ENCODE measurements around the gene PEX1. TPM values are rescaled to one million over a fixed set of nuclear protein-coding genes. Genes with fewer than 3 reads are reported as not detected.

The PEX1 gene
- total and polyA plus RNA-seq, 2 of the 4 experiments (the other 2 are of a cell fraction) = 8.1 to 12.7 TPM

DNA sequence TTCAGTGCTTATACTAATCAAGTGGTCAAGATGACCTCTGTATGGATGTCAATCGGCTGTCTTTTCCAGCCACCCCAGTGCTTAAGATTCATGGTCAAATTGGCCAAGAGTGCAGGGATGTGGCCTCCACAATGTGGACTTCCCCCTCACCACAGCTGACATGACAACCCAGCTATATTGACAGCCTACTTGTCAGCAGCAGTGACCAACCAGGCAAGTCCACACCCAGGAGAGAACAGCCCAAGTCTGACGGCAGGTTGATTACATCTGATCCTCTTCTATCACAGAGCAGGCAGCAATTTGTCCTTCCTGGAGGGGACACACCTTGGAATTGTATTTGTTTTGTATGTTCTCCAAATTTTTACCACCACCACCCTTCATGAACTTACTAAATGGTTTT is 42.3 kb downstream of the PEX1 start:
- Histone ChIP-seq H3K9me1 (ENCODE audit: insufficient read depth, low read length) (peaks cover 4% of the 10 kb centered on the region; the same call in 1 of the 2 replicates), H2AK9ac (replicated peaks; ENCODE audit: low read depth, low read length, poor library complexity) (no peak overlapping the region), H3K4me2 (ENCODE audit: low read depth, low read length) (no peak overlapping the region), H2BK15ac (ENCODE audit: low read depth, low read length) (no peak overlapping the region), H2AFZ (replicated peaks; ENCODE audit: low read length, poor library complexity) (no peak overlapping the region), H3K4me1 (ENCODE audit: control insufficient read depth, insufficient read depth, low read length) (no peaks in the 10 kb centered on the region), H3K9me3 (ENCODE audit: control insufficient read depth, insufficient read depth, low read length) (no peaks in the 10 kb centered on the region), H4K8ac (ENCODE audit: low read depth in 2 of 2, low read length in 2 of 2) (no peak overlapping the region), H2BK120ac (ENCODE audit: low read depth, low read length) (no peak overlapping the region), H2BK20ac (ENCODE audit: low read depth, low read length) (no peak overlapping the region), H4K5ac (ENCODE audit: low read depth, low read length) (no peak overlapping the region), H3K9ac (ENCODE audit: low read depth, low read length) (no peak overlapping the region), H3K23ac (ENCODE audit: low read depth, low read length) (no peak overlapping the region), H3K14ac (replicated peaks; ENCODE audit: low read depth, low read length) (no peak overlapping the region), H4K91ac (ENCODE audit: insufficient read depth, low read depth, low read length) (no peak overlapping the region), H3K4ac (ENCODE audit: low read depth, low read length) (no peak overlapping the region), H3K27ac (ENCODE audit: insufficient read depth, low read length) (no peak overlapping the region), H3K4me3 (ENCODE audit: insufficient read depth, low read depth, low read length) (no peak overlapping the region), H4K20me1 (ENCODE audit: insufficient read depth, low read length) (no peaks in the 10 kb centered on the region), H3K36me3 (ENCODE audit: control insufficient read depth, insufficient read depth, low read length) (peaks cover 12% of the 10 kb centered on the region), H3K27me3 (ENCODE audit: control insufficient read depth, insufficient read depth, low read length) (no peaks in the 10 kb centered on the region), H2AK5ac (ENCODE audit: low read depth, low read length) (no peak overlapping the region), H2BK5ac (ENCODE audit: low read depth, low read length, poor library complexity, severe bottlenecking) (no peak overlapping the region), H3K56ac (ENCODE audit: extremely low read depth, insufficient read depth, low read length) (no peak overlapping the region), H3K79me1 (ENCODE audit: low read depth in 1 of 2, low read length in 2 of 2) (no peaks in the 10 kb centered on the region), H3K18ac (ENCODE audit: low read depth, low read length) (no peak overlapping the region)
- WGBS, 2 experiments (ENCODE audit: extremely low coverage in 2 of 2, insufficient read length in 1 of 2) = 100% methylated on average over 1 of the region's 2 CpGs; no CpG with 5 or more reads in 1 of the 2 experiments
- TF ChIP-seq RAD21 (IDR thresholded peaks at IDR 0.05; ENCODE audit: low read length) = no peak
- no peak for TF ChIP-seq RCOR1 (IDR thresholded peaks at IDR 0.05; ENCODE audit: insufficient replicate concordance, low read length)
- TF ChIP-seq SMC3 (IDR thresholded peaks at IDR 0.05; ENCODE audit: low read depth, low read length) = no peak
- no peak for TF ChIP-seq RFX5 (IDR thresholded peaks at IDR 0.05; ENCODE audit: low read depth, low read length)
- no peak for TF ChIP-seq FOS (IDR thresholded peaks at IDR 0.05; ENCODE audit: low read depth, low read length)
- TF ChIP-seq NFE2L2 (IDR thresholded peaks at IDR 0.05; ENCODE audit: low read depth, low read length) = no peak
- TF ChIP-seq, protein P1, sequence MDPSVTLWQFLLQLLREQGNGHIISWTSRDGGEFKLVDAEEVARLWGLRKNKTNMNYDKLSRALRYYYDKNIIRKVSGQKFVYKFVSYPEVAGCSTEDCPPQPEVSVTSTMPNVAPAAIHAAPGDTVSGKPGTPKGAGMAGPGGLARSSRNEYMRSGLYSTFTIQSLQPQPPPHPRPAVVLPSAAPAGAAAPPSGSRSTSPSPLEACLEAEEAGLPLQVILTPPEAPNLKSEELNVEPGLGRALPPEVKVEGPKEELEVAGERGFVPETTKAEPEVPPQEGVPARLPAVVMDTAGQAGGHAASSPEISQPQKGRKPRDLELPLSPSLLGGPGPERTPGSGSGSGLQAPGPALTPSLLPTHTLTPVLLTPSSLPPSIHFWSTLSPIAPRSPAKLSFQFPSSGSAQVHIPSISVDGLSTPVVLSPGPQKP (IDR thresholded peaks at IDR 0.05; ENCODE audit: borderline replicate concordance, low read depth, low read length) = no peak
- no peak for TF ChIP-seq MAZ (IDR thresholded peaks at IDR 0.05; ENCODE audit: borderline replicate concordance, low read depth, low read length)
- TF ChIP-seq, protein P2, sequence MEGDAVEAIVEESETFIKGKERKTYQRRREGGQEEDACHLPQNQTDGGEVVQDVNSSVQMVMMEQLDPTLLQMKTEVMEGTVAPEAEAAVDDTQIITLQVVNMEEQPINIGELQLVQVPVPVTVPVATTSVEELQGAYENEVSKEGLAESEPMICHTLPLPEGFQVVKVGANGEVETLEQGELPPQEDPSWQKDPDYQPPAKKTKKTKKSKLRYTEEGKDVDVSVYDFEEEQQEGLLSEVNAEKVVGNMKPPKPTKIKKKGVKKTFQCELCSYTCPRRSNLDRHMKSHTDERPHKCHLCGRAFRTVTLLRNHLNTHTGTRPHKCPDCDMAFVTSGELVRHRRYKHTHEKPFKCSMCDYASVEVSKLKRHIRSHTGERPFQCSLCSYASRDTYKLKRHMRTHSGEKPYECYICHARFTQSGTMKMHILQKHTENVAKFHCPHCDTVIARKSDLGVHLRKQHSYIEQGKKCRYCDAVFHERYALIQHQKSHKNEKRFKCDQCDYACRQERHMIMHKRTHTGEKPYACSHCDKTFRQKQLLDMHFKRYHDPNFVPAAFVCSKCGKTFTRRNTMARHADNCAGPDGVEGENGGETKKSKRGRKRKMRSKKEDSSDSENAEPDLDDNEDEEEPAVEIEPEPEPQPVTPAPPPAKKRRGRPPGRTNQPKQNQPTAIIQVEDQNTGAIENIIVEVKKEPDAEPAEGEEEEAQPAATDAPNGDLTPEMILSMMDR (conservative IDR thresholded peaks at IDR 0.05; ENCODE audit: low read depth, low read length) = no peak
- no peak for TF ChIP-seq MAFK (IDR thresholded peaks at IDR 0.05; ENCODE audit: low read depth, low read length)
- no peak for TF ChIP-seq POLR2A (IDR thresholded peaks at IDR 0.05; ENCODE audit: low read depth, low read length)
- TF ChIP-seq BHLHE40 (IDR thresholded peaks at IDR 0.05; ENCODE audit: low read depth, low read length) = no peak
- TF ChIP-seq, protein P3, sequence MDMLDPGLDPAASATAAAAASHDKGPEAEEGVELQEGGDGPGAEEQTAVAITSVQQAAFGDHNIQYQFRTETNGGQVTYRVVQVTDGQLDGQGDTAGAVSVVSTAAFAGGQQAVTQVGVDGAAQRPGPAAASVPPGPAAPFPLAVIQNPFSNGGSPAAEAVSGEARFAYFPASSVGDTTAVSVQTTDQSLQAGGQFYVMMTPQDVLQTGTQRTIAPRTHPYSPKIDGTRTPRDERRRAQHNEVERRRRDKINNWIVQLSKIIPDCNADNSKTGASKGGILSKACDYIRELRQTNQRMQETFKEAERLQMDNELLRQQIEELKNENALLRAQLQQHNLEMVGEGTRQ (IDR thresholded peaks at IDR 0.05; ENCODE audit: low read depth, low read length) = no peak
- no peak for TF ChIP-seq CHD1 (IDR thresholded peaks at IDR 0.05; ENCODE audit: low read depth, low read length)
- TF ChIP-seq CEBPB (IDR thresholded peaks at IDR 0.05; ENCODE audit: low read depth, low read length) = no peak
- no peak for TF ChIP-seq MXI1 (IDR thresholded peaks at IDR 0.05; ENCODE audit: borderline replicate concordance, low read depth, low read length)
- no peak for DNase-seq
- POLR2A ChIA-PET (ENCODE audit: unreplicated experiment) = no interaction called here
- no TSS peak for BruUV-seq (replicated peaks)
- no peak for ATAC-seq (ENCODE audit: low read depth)
- CTCF ChIA-PET = interaction anchor here (1.1 kb wide), 1 partner anchor 25 kb away, joined by 6 read pairs; no protein-coding TSS in a partner anchor
- dilution Hi-C loops (cut with HindIII; ENCODE audit: low sequenced_read_pairs, unreplicated experiment) = no loop called here
- intact Hi-C loops (cut with micrococcal nuclease) = no loop called here
- in situ Hi-C loops (cut with MboI; ENCODE audit: low sequenced_read_pairs) = no loop called here

All from IMR-90 (cell line).